Suprapubic skin (tissue), 4 donors: ENCODE measurements around the gene CFAP46.

Source experiments
- EP300 ChIP-seq: sonication (generic); formaldehyde crosslinking; IDR thresholded peaks from one replicate; pipeline ENCODE4 v1.6.1; 2017; ENCODE audit warnings: antibody characterized with exemption
- POLR2A ChIP-seq, 2 donors: fragments of 450-650 bp; IDR thresholded peaks; one replicate each; pipeline ENCODE4 v1.6.1; 2017; ENCODE audit warnings: antibody characterized with exemption in 2 of 2, mild to moderate bottlenecking in 2 of 2, moderate library complexity in 2 of 2
- POLR2AphosphoS5 ChIP-seq, 3 donors: sonication (generic); formaldehyde crosslinking; IDR thresholded peaks; one replicate each; pipeline ENCODE4 v1.6.1; 2017; ENCODE audit warnings: antibody characterized with exemption in 3 of 3
- TF ChIP-seq, protein P1 (sequence below), 2 donors: fragments of 200-600 bp in 1 of 2; fragments of 450-650 bp in 1 of 2; sonication (generic) in 1 of 2; IDR thresholded peaks; one replicate each; pipeline ENCODE4 v1.5.1; 2016 to 2019; ENCODE audit warnings: antibody characterized with exemption in 2 of 2, mild to moderate bottlenecking in 1 of 2, moderate library complexity in 1 of 2

DNA sequence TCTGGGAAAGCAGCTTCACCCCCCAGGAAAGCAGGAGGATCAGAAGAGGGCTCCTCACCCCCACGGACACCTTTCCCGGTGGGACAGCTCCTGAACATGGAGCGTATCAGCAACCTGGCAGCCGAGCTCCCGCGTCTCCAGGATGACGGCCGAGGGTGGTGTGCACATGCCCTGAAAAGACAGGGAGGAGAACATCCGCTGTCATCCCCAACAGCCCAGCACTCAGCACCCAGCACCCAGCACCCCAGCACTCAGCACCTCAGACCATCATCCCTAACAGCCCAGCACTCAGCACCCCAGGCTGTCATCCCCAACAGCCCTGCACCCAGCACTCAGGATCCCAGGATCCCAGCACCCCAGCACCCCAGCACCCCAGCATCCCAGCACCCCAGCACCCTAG, 3.9 kb upstream of the CFAP46 start:
- TF ChIP-seq, protein P1, sequence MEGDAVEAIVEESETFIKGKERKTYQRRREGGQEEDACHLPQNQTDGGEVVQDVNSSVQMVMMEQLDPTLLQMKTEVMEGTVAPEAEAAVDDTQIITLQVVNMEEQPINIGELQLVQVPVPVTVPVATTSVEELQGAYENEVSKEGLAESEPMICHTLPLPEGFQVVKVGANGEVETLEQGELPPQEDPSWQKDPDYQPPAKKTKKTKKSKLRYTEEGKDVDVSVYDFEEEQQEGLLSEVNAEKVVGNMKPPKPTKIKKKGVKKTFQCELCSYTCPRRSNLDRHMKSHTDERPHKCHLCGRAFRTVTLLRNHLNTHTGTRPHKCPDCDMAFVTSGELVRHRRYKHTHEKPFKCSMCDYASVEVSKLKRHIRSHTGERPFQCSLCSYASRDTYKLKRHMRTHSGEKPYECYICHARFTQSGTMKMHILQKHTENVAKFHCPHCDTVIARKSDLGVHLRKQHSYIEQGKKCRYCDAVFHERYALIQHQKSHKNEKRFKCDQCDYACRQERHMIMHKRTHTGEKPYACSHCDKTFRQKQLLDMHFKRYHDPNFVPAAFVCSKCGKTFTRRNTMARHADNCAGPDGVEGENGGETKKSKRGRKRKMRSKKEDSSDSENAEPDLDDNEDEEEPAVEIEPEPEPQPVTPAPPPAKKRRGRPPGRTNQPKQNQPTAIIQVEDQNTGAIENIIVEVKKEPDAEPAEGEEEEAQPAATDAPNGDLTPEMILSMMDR (IDR thresholded peaks at IDR 0.05), result no peak
- no peak for TF ChIP-seq POLR2A (IDR thresholded peaks at IDR 0.05)
- TF ChIP-seq POLR2AphosphoS5 (IDR thresholded peaks at IDR 0.05), result no peak
- no peak for TF ChIP-seq EP300
